HEK293 (cell line): ENCODE data around the gene EEF2K.
A peak's percentile ranks its signal among the peaks of the same experiment; 100 is the strongest.

Experiments used
- CTCF ChIA-PET: fragments of 350-600 bp; formaldehyde crosslinking; extraction: SDS; loops from one replicate; lab custom pipeline; 2021; ENCODE audit warnings: antibody characterized with exemption; lab: Yijun Ruan, JAX
- POLR2A ChIA-PET: fragments of 300-600 bp; formaldehyde crosslinking; extraction: SDS; loops from one replicate; lab custom pipeline; 2020; ENCODE audit warnings: antibody characterized with exemption, inconsistent platforms; lab: Yijun Ruan, JAX
- H3K27ac ChIP-seq: fragments of 200-500 bp; sonication (Bioruptor generic); 2 replicates; pipeline ENCODE4 v1.5.1; 2014; ENCODE audit warnings: low read depth, low read length, control low read depth, inconsistent platforms; ENCODE audit errors: extremely low read depth
- H3K36me3 ChIP-seq, 2 experiments: fragments of 200-500 bp in 1 of 2; sonication (Bioruptor generic) in 1 of 2; 1 replicate in 1 of 2; 2 replicates in 1 of 2; pipeline ENCODE4 v1.5.1; 2014 to 2017; ENCODE audit warnings: inconsistent platforms in 2 of 2, low read length in 2 of 2; ENCODE audit not compliant: control insufficient read depth in 2 of 2, insufficient read depth in 1 of 2
- H3K4me1 ChIP-seq: fragments of 200-500 bp; sonication (Bioruptor generic); 2 replicates; pipeline ENCODE4 v1.5.1; 2014; ENCODE audit warnings: mild to moderate bottlenecking, low read length, inconsistent platforms; ENCODE audit not compliant: control insufficient read depth, insufficient read depth
- H3K4me3 ChIP-seq: 2 replicates; pipeline ENCODE4 v1.5.1; 2011; ENCODE audit warnings: low read depth, mild to moderate bottlenecking, control low read depth, low read length, moderate library complexity
- H3K9me3 ChIP-seq: fragments of 200-500 bp; sonication (Bioruptor generic); 2 replicates; pipeline ENCODE4 v1.5.1; 2014; ENCODE audit warnings: low read depth, low read length, inconsistent platforms; ENCODE audit not compliant: control insufficient read depth, insufficient read depth
- ZBTB17 ChIP-seq: fragments of 450-650 bp; formaldehyde crosslinking; IDR thresholded peaks from 2 replicates; pipeline ENCODE4 v1.5.1; 2016; ENCODE audit warnings: missing biosample characterization, missing genetic modification characterization
- ZNF121 ChIP-seq: fragments of 450-650 bp; formaldehyde crosslinking; IDR thresholded peaks from 2 replicates; pipeline ENCODE4 v1.5.1; 2016; ENCODE audit warnings: missing biosample characterization, missing genetic modification characterization
- ZNF394 ChIP-seq: fragments of 450-650 bp; formaldehyde crosslinking; IDR thresholded peaks from 2 replicates; pipeline ENCODE4 v1.5.1; 2016; ENCODE audit warnings: missing biosample characterization, missing genetic modification characterization, mild to moderate bottlenecking, moderate library complexity, borderline replicate concordance
- ZNF514 ChIP-seq: fragments of 450-650 bp; formaldehyde crosslinking; IDR thresholded peaks from 2 replicates; pipeline ENCODE4 v1.5.1; 2016; ENCODE audit warnings: missing biosample characterization, missing genetic modification characterization
- ZNF555 ChIP-seq: fragments of 450-650 bp; formaldehyde crosslinking; conservative IDR thresholded peaks from 2 replicates; pipeline ENCODE4 v1.5.1; 2017; ENCODE audit warnings: missing biosample characterization, mild to moderate bottlenecking, missing genetic modification characterization, inconsistent platforms
- ZNF654 ChIP-seq: fragments of 450-650 bp; formaldehyde crosslinking; IDR thresholded peaks from 2 replicates; pipeline ENCODE4 v1.5.1; 2016; ENCODE audit warnings: low read depth, missing biosample characterization, missing genetic modification characterization
- TF ChIP-seq, protein P1 (sequence below): fragments of 450-650 bp; formaldehyde crosslinking; IDR thresholded peaks from 2 replicates; pipeline ENCODE4 v1.5.1; 2016; ENCODE audit warnings: missing biosample characterization, missing genetic modification characterization
- TF ChIP-seq, protein P2 (sequence below): fragments of 450-650 bp; formaldehyde crosslinking; IDR thresholded peaks from 2 replicates; pipeline ENCODE4 v1.5.1; 2016; ENCODE audit warnings: missing biosample characterization, missing genetic modification characterization
- TF ChIP-seq, protein P3 (sequence below): fragments of 450-650 bp; formaldehyde crosslinking; IDR thresholded peaks from 2 replicates; pipeline ENCODE4 v1.5.1; 2017; ENCODE audit warnings: missing biosample characterization, missing genetic modification characterization
- TF ChIP-seq, protein P4 (sequence below): fragments of 450-650 bp; formaldehyde crosslinking; IDR thresholded peaks from 2 replicates; pipeline ENCODE4 v1.5.1; 2016; ENCODE audit warnings: missing biosample characterization, missing genetic modification characterization

The EEF2K gene

DNA sequence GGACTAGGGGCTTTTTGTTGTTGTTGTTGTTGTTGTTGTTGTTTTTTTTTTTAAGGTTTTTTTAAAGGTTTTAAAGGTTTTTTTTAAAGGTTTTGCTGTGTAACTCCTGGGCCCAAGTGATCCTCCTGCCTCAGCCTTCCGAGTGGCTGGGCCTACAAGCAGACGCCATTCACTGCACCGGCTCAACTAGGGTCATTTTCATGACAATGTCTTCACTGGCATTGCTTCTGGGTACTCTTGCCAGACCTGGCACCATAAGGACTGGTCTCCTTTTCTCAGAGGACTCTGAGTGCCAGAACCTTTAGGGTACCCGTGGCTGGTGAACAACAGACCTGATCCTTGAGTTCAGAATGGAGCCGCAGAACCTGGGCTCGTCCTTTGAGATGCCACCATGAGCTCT is 111.5 kb downstream of the EEF2K start:
- Histone ChIP-seq H3K27ac (no peak overlapping the region), H3K9me3 (no peaks in the 10 kb centered on the region), H3K4me1 (no peaks in the 10 kb centered on the region), H3K4me3 (no peak overlapping the region), H3K36me3 (peaks cover 11 to 90% of the 10 kb centered on the region in 2 experiments; a peak in 2 of 3 replicates)
- CTCF ChIA-PET, result interaction anchor here (1.0 to 2.8 kb wide), 4 partner anchors 8 to 55 kb away, joined by 3 to 12 read pairs (median 9); no protein-coding TSS in a partner anchor
- no peak for TF ChIP-seq ZNF514 (tag by site-specific recombination)
- TF ChIP-seq ZNF394 (tag by site-specific recombination), result no peak
- POLR2A ChIA-PET, result interaction anchor here (0.7 kb wide), 1 partner anchor 1041 kb away, joined by 3 read pairs; no protein-coding TSS in a partner anchor

DNA sequence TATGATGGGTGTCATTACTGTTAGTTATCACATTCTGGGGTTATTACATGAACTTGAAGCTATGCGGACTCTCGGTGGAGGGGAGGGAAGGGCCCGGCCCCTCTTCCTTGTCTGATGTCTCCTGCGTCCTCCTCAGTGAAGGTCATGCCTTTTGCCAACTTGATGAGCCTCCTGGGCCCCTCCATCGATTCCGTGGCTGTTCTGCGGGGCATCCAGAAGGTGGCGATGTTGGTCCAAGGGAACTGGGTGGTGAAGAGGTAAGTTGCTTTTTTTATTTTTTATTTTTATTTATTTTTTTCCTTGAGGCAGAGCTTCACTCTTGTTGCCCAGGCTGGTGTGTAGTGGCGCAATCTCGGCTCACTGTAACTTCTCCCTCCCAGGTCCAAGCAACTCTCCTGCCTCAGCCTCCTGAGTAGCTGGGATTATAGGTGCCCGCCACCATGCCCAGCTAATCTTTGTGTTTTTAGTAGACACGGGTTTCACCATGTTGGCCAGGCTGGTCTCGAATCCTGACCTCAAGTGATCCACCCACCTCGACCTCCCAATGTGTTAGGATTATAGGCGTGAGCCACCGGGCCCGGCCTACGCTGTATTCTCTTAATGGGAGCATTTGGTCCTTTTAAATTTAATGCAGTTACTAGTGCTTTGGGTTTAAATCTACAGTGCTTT is 112.7 kb downstream of the EEF2K start:
- POLR2A ChIA-PET, result no interaction called here
- Histone ChIP-seq H3K27ac (no peak overlapping the region), H3K4me1 (no peaks in the 10 kb centered on the region)
- TF ChIP-seq ZNF654 (tag by site-specific recombination), result peak; percentile 86
- TF ChIP-seq, protein P1, sequence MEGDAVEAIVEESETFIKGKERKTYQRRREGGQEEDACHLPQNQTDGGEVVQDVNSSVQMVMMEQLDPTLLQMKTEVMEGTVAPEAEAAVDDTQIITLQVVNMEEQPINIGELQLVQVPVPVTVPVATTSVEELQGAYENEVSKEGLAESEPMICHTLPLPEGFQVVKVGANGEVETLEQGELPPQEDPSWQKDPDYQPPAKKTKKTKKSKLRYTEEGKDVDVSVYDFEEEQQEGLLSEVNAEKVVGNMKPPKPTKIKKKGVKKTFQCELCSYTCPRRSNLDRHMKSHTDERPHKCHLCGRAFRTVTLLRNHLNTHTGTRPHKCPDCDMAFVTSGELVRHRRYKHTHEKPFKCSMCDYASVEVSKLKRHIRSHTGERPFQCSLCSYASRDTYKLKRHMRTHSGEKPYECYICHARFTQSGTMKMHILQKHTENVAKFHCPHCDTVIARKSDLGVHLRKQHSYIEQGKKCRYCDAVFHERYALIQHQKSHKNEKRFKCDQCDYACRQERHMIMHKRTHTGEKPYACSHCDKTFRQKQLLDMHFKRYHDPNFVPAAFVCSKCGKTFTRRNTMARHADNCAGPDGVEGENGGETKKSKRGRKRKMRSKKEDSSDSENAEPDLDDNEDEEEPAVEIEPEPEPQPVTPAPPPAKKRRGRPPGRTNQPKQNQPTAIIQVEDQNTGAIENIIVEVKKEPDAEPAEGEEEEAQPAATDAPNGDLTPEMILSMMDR (tag by site-specific recombination), result peak; percentile 72
- TF ChIP-seq, protein P2, sequence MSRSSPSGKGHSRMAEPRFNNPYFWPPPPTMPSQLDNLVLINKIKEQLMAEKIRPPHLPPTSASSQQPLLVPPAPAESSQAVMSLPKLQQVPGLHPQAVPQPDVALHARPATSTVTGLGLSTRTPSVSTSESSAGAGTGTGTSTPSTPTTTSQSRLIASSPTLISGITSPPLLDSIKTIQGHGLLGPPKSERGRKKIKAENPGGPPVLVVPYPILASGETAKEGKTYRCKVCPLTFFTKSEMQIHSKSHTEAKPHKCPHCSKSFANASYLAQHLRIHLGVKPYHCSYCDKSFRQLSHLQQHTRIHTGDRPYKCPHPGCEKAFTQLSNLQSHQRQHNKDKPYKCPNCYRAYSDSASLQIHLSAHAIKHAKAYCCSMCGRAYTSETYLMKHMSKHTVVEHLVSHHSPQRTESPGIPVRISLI (tag by site-specific recombination), result peak; percentile 26; the same call in 1 of the 2 replicates
- TF ChIP-seq ZNF121 (tag by site-specific recombination), result no peak
- TF ChIP-seq, all 188 proteins: peak for 3
- Histone ChIP-seq H3K4me3 (no peak overlapping the region), H3K9me3 (no peaks in the 10 kb centered on the region), H3K36me3 (peaks cover 11 to 87% of the 10 kb centered on the region in 2 experiments; a peak in 2 of 3 replicates)
- CTCF ChIA-PET, result interaction anchor here (0.6 to 2.8 kb wide), 18 partner anchors 9 to 1468 kb away, joined by 3 to 18 read pairs (median 4); partner anchors contain the start of gene LDAF1

DNA sequence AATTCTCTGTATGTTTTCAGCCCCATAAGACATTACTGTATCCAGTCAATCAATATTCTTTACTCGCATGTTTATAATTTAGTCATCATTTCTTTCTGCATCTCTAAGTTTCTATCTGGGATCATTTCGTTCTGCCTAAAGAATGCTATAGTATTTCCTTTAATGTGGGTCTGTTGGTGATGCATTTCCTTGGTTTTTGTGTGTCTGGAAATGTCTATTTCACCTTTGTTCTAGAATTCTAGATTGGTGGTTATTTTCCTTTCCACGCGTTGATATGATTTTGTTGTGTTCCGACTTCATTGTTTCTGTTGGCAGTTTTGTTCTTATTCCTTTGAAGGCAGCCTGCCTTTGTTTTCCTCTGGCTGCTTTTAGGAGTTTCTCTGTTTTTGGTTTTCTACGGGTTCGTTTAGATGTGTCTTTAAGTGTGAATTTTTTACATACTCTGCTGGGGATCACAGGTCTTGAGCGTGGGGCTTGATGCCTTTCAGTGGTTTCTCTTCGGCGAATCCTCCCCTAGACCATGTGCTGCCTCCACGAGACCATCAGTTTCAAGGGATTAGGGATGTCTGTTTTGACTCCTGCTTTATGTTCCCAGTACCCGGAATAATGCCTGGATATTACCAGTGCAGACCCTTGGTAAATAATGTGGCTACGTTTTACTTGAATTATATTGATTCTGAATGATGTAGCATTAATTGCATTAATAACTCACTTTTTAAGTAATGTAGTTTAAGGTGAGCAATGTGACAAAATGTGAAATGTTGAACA is 114.7 kb downstream of the EEF2K start:
- no peaks in the 10 kb centered on the region for H3K9me3 ChIP-seq
- peaks cover 11 to 89% of the 10 kb centered on the region in 2 experiments; a peak in 2 of 3 replicates for H3K36me3 ChIP-seq
- CTCF ChIA-PET, result interaction anchor here (0.6 to 2.8 kb wide), 14 partner anchors 8 to 1164 kb away, joined by 3 to 18 read pairs (median 4); partner anchors contain the start of gene LDAF1
- no peak for TF ChIP-seq ZNF555 (tag by site-specific recombination)
- TF ChIP-seq, protein P3, sequence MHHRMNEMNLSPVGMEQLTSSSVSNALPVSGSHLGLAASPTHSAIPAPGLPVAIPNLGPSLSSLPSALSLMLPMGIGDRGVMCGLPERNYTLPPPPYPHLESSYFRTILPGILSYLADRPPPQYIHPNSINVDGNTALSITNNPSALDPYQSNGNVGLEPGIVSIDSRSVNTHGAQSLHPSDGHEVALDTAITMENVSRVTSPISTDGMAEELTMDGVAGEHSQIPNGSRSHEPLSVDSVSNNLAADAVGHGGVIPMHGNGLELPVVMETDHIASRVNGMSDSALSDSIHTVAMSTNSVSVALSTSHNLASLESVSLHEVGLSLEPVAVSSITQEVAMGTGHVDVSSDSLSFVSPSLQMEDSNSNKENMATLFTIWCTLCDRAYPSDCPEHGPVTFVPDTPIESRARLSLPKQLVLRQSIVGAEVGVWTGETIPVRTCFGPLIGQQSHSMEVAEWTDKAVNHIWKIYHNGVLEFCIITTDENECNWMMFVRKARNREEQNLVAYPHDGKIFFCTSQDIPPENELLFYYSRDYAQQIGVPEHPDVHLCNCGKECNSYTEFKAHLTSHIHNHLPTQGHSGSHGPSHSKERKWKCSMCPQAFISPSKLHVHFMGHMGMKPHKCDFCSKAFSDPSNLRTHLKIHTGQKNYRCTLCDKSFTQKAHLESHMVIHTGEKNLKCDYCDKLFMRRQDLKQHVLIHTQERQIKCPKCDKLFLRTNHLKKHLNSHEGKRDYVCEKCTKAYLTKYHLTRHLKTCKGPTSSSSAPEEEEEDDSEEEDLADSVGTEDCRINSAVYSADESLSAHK (tag by site-specific recombination), result peak; percentile 83
- TF ChIP-seq, protein P4, sequence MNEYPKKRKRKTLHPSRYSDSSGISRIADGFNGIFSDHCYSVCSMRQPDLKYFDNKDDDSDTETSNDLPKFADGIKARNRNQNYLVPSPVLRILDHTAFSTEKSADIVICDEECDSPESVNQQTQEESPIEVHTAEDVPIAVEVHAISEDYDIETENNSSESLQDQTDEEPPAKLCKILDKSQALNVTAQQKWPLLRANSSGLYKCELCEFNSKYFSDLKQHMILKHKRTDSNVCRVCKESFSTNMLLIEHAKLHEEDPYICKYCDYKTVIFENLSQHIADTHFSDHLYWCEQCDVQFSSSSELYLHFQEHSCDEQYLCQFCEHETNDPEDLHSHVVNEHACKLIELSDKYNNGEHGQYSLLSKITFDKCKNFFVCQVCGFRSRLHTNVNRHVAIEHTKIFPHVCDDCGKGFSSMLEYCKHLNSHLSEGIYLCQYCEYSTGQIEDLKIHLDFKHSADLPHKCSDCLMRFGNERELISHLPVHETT (tag by site-specific recombination), result no peak
- TF ChIP-seq ZBTB17 (tag by site-specific recombination), result peak; percentile 31; the same call in 1 of the 2 replicates
- H3K4me3 ChIP-seq, result no peak overlapping the region
- H3K27ac ChIP-seq, result no peak overlapping the region
- no peaks in the 10 kb centered on the region for H3K4me1 ChIP-seq
- POLR2A ChIA-PET, result interaction anchor here (0.5 kb wide), 2 partner anchors 16 to 1508 kb away, joined by 3 read pairs; no protein-coding TSS in a partner anchor
